Ovary (tissue), 9 donors: ENCODE measurements around the gene WDR73. TPM values are rescaled to one million over a fixed set of nuclear protein-coding genes. Genes with fewer than 3 reads are reported as not detected.

Source experiments
- DNase-seq, 5 donors: peaks; one replicate each; pipeline ENCODE4 v3.0.0-alpha.2; 2019 to 2020
- H3K27ac ChIP-seq, 2 donors: fragments of 200-600 bp; one replicate each; pipeline versions ENCODE4 v1.5.1 to v1.8.0; 2019 to 2022
- H3K27me3 ChIP-seq: fragments of 200-600 bp; one replicate; pipeline ENCODE4 v1.8.0; 2022
- H3K36me3 ChIP-seq: fragments of 200-600 bp; sonication (generic); one replicate; pipeline ENCODE4 v1.5.1; 2019
- H3K4me1 ChIP-seq: one replicate; pipeline ENCODE4 v1.8.1; 2013; ENCODE audit warnings: mild to moderate bottlenecking, moderate library complexity; ENCODE audit not compliant: insufficient read depth
- H3K4me3 ChIP-seq: fragments of 200-600 bp; sonication (generic); one replicate; pipeline ENCODE4 v1.5.1; 2017
- H3K9me3 ChIP-seq, 2 donors: fragments of 200-600 bp in 1 of 2; sonication (generic) in 1 of 2; one replicate each; pipeline versions ENCODE4 v1.5.1 to v1.8.1; 2013 to 2019; ENCODE audit warnings: mild to moderate bottlenecking in 1 of 2, moderate library complexity in 1 of 2
- CTCF ChIP-seq, 3 donors: fragments of 450-650 bp in 2 of 3; fragments of 200-600 bp in 1 of 3; IDR thresholded peaks; one replicate each; pipeline versions ENCODE4 v1.5.1 to v1.8.0; 2016 to 2022; ENCODE audit warnings: antibody characterized with exemption in 3 of 3, mild to moderate bottlenecking in 1 of 3
- EP300 ChIP-seq: sonication (generic); formaldehyde crosslinking; IDR thresholded peaks from one replicate; pipeline ENCODE4 v1.6.1; 2017; ENCODE audit warnings: antibody characterized with exemption
- POLR2A ChIP-seq: fragments of 450-650 bp; IDR thresholded peaks from one replicate; pipeline ENCODE4 v1.6.1; 2017; ENCODE audit warnings: antibody characterized with exemption, mild to moderate bottlenecking, moderate library complexity
- WGBS, 3 donors: extraction: QIAGEN DNeasy Blood & Tissue Kit in 1 of 3; methylation state at CpG; one replicate each; pipeline versions ENCODE4 v1.1.5 to v1.1.7; 2013 to 2017; 5-methylcytosine and 5-hydroxymethylcytosine counted together
- intact Hi-C, 4 donors: fragments of 100-400 bp; cut with DNase I; formaldehyde crosslinking; loops; one replicate each; pipeline versions ENCODE4 v1.11.0 to v1.15.1; 2022 to 2023
- polyA plus RNA-seq, 2 donors: library from polyadenylated mRNA; stranded (reverse); fragments of 200-250 nt in 1 of 2; fragments of 350-450 nt in 1 of 2; fragmentation: Illumina TruSeq in 1 of 2; extraction: RNeasy Lipid Tissue Mini Kit (QIAGEN cat#74804) in 1 of 2; gene quantifications; one replicate each; pipeline ENCODE4 v1.2.3, GENCODE V29; 2013 to 2014
- total RNA-seq, 7 donors: library from RNA; depleted of rRNA in 2 of 7; stranded (reverse); fragments of >200 nt in 2 of 7; fragmentation: NEBNext Ultra II Directional in 3 of 7; extraction: Animal tissue kit (Norgen Biotek cat#: 25700) in 3 of 7; gene quantifications; one replicate each; pipeline versions ENCODE4 v1.1.0 to v1.2.4, GENCODE V29; 2016 to 2023
- donor health status: DM: no; HTN: no; CAD: no; lungs with moderate emphysema.
- donor health status: DM: no; HTN: no; CAD: no.
- donor health status: Bipolar disorder and iron deficiency.
- donor health status: DM: yes; HTN: yes; CAD: no.
- donor health status: DM: no; HTN: no; CAD: no.
- donor health status: DM: yes; HTN: yes; CAD: no.

Gene WDR73
- total and polyA plus RNA-seq, 9 donors, result 18.8 to 36.1 (median 22.4) TPM

- H3K36me3 ChIP-seq, result no peaks in the 10 kb centered on the region
- H3K4me3 ChIP-seq, result no peak overlapping the region
- TF ChIP-seq POLR2A (no peak), EP300 (no peak), CTCF (IDR thresholded peaks at IDR 0.05) (peak in 2 of 3 donors; percentile 47 to 49)
- H3K27me3 ChIP-seq, result no peaks in the 10 kb centered on the region
- 67 to 81% (median 80%) methylated on average over 1 of the region's 1 CpG for WGBS, 3 donors
- peak in 4 of 5 donors; percentile 29 to 39 (median 37) for DNase-seq
- intact Hi-C loops, result loop anchor here in 2 of 4 donors (10.0 kb wide), 1 partner anchor 326 kb away; no protein-coding TSS in a partner anchor
- H3K9me3 ChIP-seq, result no peaks in the 10 kb centered on the region
- H3K27ac ChIP-seq, result no peak overlapping the region
- H3K4me1 ChIP-seq, result peaks cover 5% of the 10 kb centered on the region
Observed at GRCh38 chr15:84598993-84599392, 55.1 kb downstream of the WDR73 start.

- H3K27me3 ChIP-seq, result no peaks in the 10 kb centered on the region
- TF ChIP-seq POLR2A, result no peak
- no peak for TF ChIP-seq CTCF (IDR thresholded peaks at IDR 0.05)
- no peak for TF ChIP-seq EP300
- no peak overlapping the region for H3K4me3 ChIP-seq
- 82 to 89% (median 88%) methylated on average over 2 of the region's 2 CpGs for WGBS, 3 donors
- H3K27ac ChIP-seq, result no peak overlapping the region
- H3K36me3 ChIP-seq, result no peaks in the 10 kb centered on the region
- H3K4me1 ChIP-seq, result peaks cover 5% of the 10 kb centered on the region
- no peak for DNase-seq
- no peaks in the 10 kb centered on the region for H3K9me3 ChIP-seq
- intact Hi-C loops, result loop anchor here in 2 of 4 donors (10.0 kb wide), 1 partner anchor 327 kb away; no protein-coding TSS in a partner anchor
Observed at GRCh38 chr15:84598250-84598649, 55.8 kb downstream of the WDR73 start.

- peaks cover 5% of the 10 kb centered on the region for H3K4me1 ChIP-seq
- intact Hi-C loops, result loop anchor here in 2 of 4 donors (10.0 kb wide), 1 partner anchor 328 kb away; no protein-coding TSS in a partner anchor
- H3K36me3 ChIP-seq, result no peaks in the 10 kb centered on the region
- TF ChIP-seq CTCF (IDR thresholded peaks at IDR 0.05) (no peak), POLR2A (no peak), EP300 (no peak)
- H3K27me3 ChIP-seq, result no peaks in the 10 kb centered on the region
- DNase-seq, result no peak
- H3K4me3 ChIP-seq, result no peak overlapping the region
- WGBS, 3 donors, result 53 to 71% (median 67%) methylated on average over 3 of the region's 3 CpGs
- no peak overlapping the region for H3K27ac ChIP-seq
- H3K9me3 ChIP-seq, result no peaks in the 10 kb centered on the region
Observed at GRCh38 chr15:84597296-84597695, 56.8 kb downstream of the WDR73 start.

GRCh38 chr15:84595660-84596059, 58.4 kb downstream of the WDR73 start:
- 83 to 97% (median 92%) methylated on average over 2 of the region's 2 CpGs for whole genome bisulfite sequencing, 3 donors

GRCh38 chr15:84594617-84595290, 59.3 kb downstream of the WDR73 start:
- no peaks in the 10 kb centered on the region for H3K27me3 ChIP-seq
- no peak overlapping the region for H3K27ac ChIP-seq
- intact Hi-C loops, result loop anchor here in 2 of 4 donors (10.0 kb wide), 1 partner anchor 330 kb away; no protein-coding TSS in a partner anchor
- no peak for TF ChIP-seq POLR2A
- DNase-seq, result no peak
- no peak overlapping the region for H3K4me3 ChIP-seq
- 67 to 88% (median 71%) methylated on average over 3 of the region's 3 CpGs for WGBS, 3 donors
- no peaks in the 10 kb centered on the region for H3K9me3 ChIP-seq
- H3K36me3 ChIP-seq, result no peaks in the 10 kb centered on the region
- H3K4me1 ChIP-seq, result no peaks in the 10 kb centered on the region

More at GRCh38 chr15:84595660-84596059, 58.4 kb downstream of the WDR73 start:
- intact Hi-C loops, result loop anchor here in 2 of 4 donors (10.0 kb wide), 1 partner anchor 329 kb away; no protein-coding TSS in a partner anchor
- H3K27me3 ChIP-seq, result no peaks in the 10 kb centered on the region
- H3K27ac ChIP-seq, result no peak overlapping the region
- peaks cover 3% of the 10 kb centered on the region for H3K4me1 ChIP-seq
- no peak overlapping the region for H3K4me3 ChIP-seq
- DNase-seq, result no peak
- H3K9me3 ChIP-seq, result no peaks in the 10 kb centered on the region
- no peak for TF ChIP-seq POLR2A
- no peaks in the 10 kb centered on the region for H3K36me3 ChIP-seq
